HEK293 (cell line): ENCODE results near the gene SIAH2.

Experiments
- CTCF ChIA-PET: fragments of 350-600 bp; formaldehyde crosslinking; extraction: SDS; loops from one replicate; lab custom pipeline; 2021; ENCODE audit warnings: antibody characterized with exemption; lab: Yijun Ruan, JAX
- POLR2A ChIA-PET: fragments of 300-600 bp; formaldehyde crosslinking; extraction: SDS; loops from one replicate; lab custom pipeline; 2020; ENCODE audit warnings: antibody characterized with exemption, inconsistent platforms; lab: Yijun Ruan, JAX
- H3K27ac ChIP-seq: fragments of 200-500 bp; sonication (Bioruptor generic); 2 replicates; pipeline ENCODE4 v1.5.1; 2014; ENCODE audit warnings: low read depth, low read length, control low read depth, inconsistent platforms; ENCODE audit errors: extremely low read depth
- H3K36me3 ChIP-seq, 2 experiments: fragments of 200-500 bp in 1 of 2; sonication (Bioruptor generic) in 1 of 2; 1 replicate in 1 of 2; 2 replicates in 1 of 2; pipeline ENCODE4 v1.5.1; 2014 to 2017; ENCODE audit warnings: inconsistent platforms in 2 of 2, low read length in 2 of 2; ENCODE audit not compliant: control insufficient read depth in 2 of 2, insufficient read depth in 1 of 2
- H3K4me1 ChIP-seq: fragments of 200-500 bp; sonication (Bioruptor generic); 2 replicates; pipeline ENCODE4 v1.5.1; 2014; ENCODE audit warnings: mild to moderate bottlenecking, low read length, inconsistent platforms; ENCODE audit not compliant: control insufficient read depth, insufficient read depth
- H3K4me3 ChIP-seq: 2 replicates; pipeline ENCODE4 v1.5.1; 2011; ENCODE audit warnings: low read depth, mild to moderate bottlenecking, control low read depth, low read length, moderate library complexity
- H3K9me3 ChIP-seq: fragments of 200-500 bp; sonication (Bioruptor generic); 2 replicates; pipeline ENCODE4 v1.5.1; 2014; ENCODE audit warnings: low read depth, low read length, inconsistent platforms; ENCODE audit not compliant: control insufficient read depth, insufficient read depth
- GFI1B ChIP-seq: fragments of 450-650 bp; formaldehyde crosslinking; IDR thresholded peaks from 2 replicates; pipeline ENCODE4 v1.5.1; 2016; ENCODE audit warnings: missing biosample characterization, missing genetic modification characterization
- GLI4 ChIP-seq: fragments of 450-650 bp; formaldehyde crosslinking; IDR thresholded peaks from 2 replicates; pipeline ENCODE4 v1.5.1; 2016; ENCODE audit warnings: missing biosample characterization, missing genetic modification characterization
- KLF10 ChIP-seq: fragments of 450-650 bp; IDR thresholded peaks from 2 replicates; pipeline ENCODE4 v1.5.1; 2018; ENCODE audit warnings: missing biosample characterization, mild to moderate bottlenecking, missing genetic modification characterization
- SALL2 ChIP-seq: fragments of 450-650 bp; formaldehyde crosslinking; IDR thresholded peaks from 2 replicates; pipeline ENCODE4 v1.5.0; 2017; ENCODE audit warnings: missing biosample characterization, mild to moderate bottlenecking, missing genetic modification characterization, borderline replicate concordance
- ZBTB48 ChIP-seq: fragments of 450-650 bp; formaldehyde crosslinking; IDR thresholded peaks from 2 replicates; pipeline ENCODE4 v1.5.1; 2016; ENCODE audit warnings: missing biosample characterization, missing genetic modification characterization
- ZNF146 ChIP-seq: fragments of 450-650 bp; formaldehyde crosslinking; IDR thresholded peaks from 2 replicates; pipeline ENCODE4 v1.5.1; 2016; ENCODE audit warnings: missing biosample characterization, missing genetic modification characterization
- ZNF280D ChIP-seq: fragments of 450-650 bp; formaldehyde crosslinking; IDR thresholded peaks from 2 replicates; pipeline ENCODE4 v1.5.1; 2016; ENCODE audit warnings: missing biosample characterization, missing genetic modification characterization
- ZNF335 ChIP-seq: fragments of 450-650 bp; formaldehyde crosslinking; conservative IDR thresholded peaks from 2 replicates; pipeline ENCODE4 v1.5.1; 2016; ENCODE audit warnings: missing biosample characterization, missing genetic modification characterization
- ZNF391 ChIP-seq: fragments of 450-650 bp; formaldehyde crosslinking; IDR thresholded peaks from 2 replicates; pipeline ENCODE4 v1.5.1; 2016; ENCODE audit warnings: low read depth, missing biosample characterization, missing genetic modification characterization, borderline replicate concordance
- ZNF404 ChIP-seq: fragments of 450-650 bp; formaldehyde crosslinking; IDR thresholded peaks from 2 replicates; pipeline ENCODE4 v1.5.1; 2017; ENCODE audit warnings: missing biosample characterization, missing genetic modification characterization
- ZNF416 ChIP-seq: fragments of 450-650 bp; formaldehyde crosslinking; IDR thresholded peaks from 2 replicates; pipeline ENCODE4 v1.5.1; 2016; ENCODE audit warnings: missing biosample characterization, missing genetic modification characterization
- ZNF558 ChIP-seq: fragments of 450-650 bp; formaldehyde crosslinking; IDR thresholded peaks from 2 replicates; pipeline ENCODE4 v1.5.1; 2016; ENCODE audit warnings: missing biosample characterization, missing genetic modification characterization
- ZNF623 ChIP-seq: fragments of 450-650 bp; formaldehyde crosslinking; IDR thresholded peaks from 2 replicates; pipeline ENCODE4 v1.5.1; 2016; ENCODE audit warnings: missing biosample characterization, missing genetic modification characterization
- ZNF654 ChIP-seq: fragments of 450-650 bp; formaldehyde crosslinking; IDR thresholded peaks from 2 replicates; pipeline ENCODE4 v1.5.1; 2016; ENCODE audit warnings: low read depth, missing biosample characterization, missing genetic modification characterization
- ZNF747 ChIP-seq: fragments of 450-650 bp; formaldehyde crosslinking; IDR thresholded peaks from 2 replicates; pipeline ENCODE4 v1.5.1; 2016; ENCODE audit warnings: missing biosample characterization, missing genetic modification characterization
- ZNF776 ChIP-seq: fragments of 450-650 bp; formaldehyde crosslinking; IDR thresholded peaks from 2 replicates; pipeline ENCODE4 v1.5.0; 2017; ENCODE audit warnings: missing biosample characterization, missing genetic modification characterization, borderline replicate concordance
- ZNF791 ChIP-seq: fragments of 450-650 bp; formaldehyde crosslinking; IDR thresholded peaks from 2 replicates; pipeline ENCODE4 v1.5.1; 2016; ENCODE audit warnings: missing biosample characterization, missing genetic modification characterization
- ZNF837 ChIP-seq: fragments of 450-650 bp; formaldehyde crosslinking; IDR thresholded peaks from 2 replicates; pipeline ENCODE4 v1.5.1; 2016; ENCODE audit warnings: missing biosample characterization, missing genetic modification characterization
- ZNF843 ChIP-seq: fragments of 450-650 bp; formaldehyde crosslinking; IDR thresholded peaks from 2 replicates; pipeline ENCODE4 v1.5.1; 2016; ENCODE audit warnings: missing biosample characterization, missing genetic modification characterization
- TF ChIP-seq, protein P1 (sequence below): fragments of 450-650 bp; formaldehyde crosslinking; IDR thresholded peaks from 2 replicates; pipeline ENCODE4; 2016; ENCODE audit warnings: missing biosample characterization, missing genetic modification characterization
- TF ChIP-seq, protein P2 (sequence below): fragments of 450-650 bp; formaldehyde crosslinking; IDR thresholded peaks from 2 replicates; pipeline ENCODE4 v1.5.1; 2016; ENCODE audit warnings: missing biosample characterization, missing genetic modification characterization
- TF ChIP-seq, protein P3 (sequence below): fragments of 450-650 bp; formaldehyde crosslinking; IDR thresholded peaks from 2 replicates; pipeline ENCODE4 v1.5.1; 2016; ENCODE audit warnings: missing biosample characterization, missing genetic modification characterization

Gene SIAH2

DNA sequence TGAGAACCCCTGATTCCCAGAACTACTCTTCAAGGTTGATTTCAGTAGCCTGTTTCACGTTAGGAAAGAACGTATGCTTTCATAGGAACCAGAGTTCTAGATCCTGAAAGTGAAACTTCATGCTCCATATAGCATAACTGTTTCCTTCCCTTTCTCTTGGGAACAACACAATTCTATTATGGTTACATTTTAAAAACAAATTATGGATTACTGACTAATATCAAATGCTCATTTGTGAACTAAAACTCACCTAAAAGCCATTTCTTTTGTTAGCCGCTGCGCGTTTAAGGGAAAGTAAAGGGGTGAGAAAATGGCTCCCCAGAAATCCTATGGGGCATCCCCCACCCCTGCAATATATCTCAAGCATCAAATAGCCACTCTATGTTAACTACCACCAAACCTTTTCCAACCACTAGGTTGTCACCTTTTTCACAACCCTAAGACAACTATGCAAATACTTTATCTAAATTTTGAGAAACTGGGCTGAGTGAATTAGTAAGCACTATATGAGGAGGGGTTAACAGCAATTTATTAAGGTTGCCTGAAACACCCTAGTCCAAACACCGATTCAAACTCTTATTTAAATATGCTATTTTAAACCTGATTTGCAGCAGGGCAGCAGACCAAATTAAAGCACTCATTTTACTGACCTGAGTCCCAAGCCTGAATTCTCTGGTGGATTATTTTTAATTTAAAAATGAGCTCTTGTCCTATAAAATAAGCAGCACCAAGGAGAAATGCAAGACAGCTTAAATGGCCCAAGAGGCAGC is 2.4 kb downstream of the SIAH2 start:
- H3K9me3 ChIP-seq = no peaks in the 10 kb centered on the region
- ChIA-PET POLR2A (no interaction called here), CTCF (interaction anchor here (1.2 kb wide), 1 partner anchor 27 kb away, joined by 3 read pairs; no protein-coding TSS in a partner anchor)
- TF ChIP-seq ZNF623 (tag by site-specific recombination) (no peak), ZBTB48 (tag by site-specific recombination) (no peak), ZNF654 (tag by site-specific recombination) (no peak)
- H3K36me3 ChIP-seq = peaks cover 0 to 10% of the 10 kb centered on the region in 2 experiments; a peak in 1 of 3 replicates
- H3K27ac ChIP-seq = no peak overlapping the region
- peak overlapping the region; percentile 70 for H3K4me3 ChIP-seq
- no peaks in the 10 kb centered on the region; the same call in 1 of the 2 replicates for H3K4me1 ChIP-seq

DNA sequence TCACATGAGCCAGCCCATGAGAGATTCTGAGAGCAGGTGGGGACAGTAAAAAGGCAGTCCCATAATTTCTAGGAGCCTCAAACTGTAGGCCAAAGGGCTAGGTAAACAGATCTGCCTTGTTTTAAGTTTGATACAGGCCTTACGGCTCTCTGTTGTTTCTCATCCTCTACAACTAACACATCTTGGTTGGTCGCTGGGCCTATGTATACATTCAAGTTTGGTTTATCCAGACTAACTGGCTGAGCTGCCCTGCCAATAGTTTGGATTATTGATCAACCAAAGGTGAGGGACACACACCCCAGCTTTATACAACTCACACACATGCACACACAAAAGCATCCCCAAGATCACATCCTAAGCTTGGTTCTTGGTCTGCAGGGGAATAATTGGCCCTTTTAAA is 3.0 kb downstream of the SIAH2 start:
- ChIA-PET CTCF (interaction anchor here (0.6 to 0.7 kb wide), 2 partner anchors 28 to 39 kb away, joined by 3 read pairs; no protein-coding TSS in a partner anchor), POLR2A (no interaction called here)
- TF ChIP-seq GFI1B (no peak), ZNF146 (tag by site-specific recombination) (no peak), ZNF280D (no peak), ZNF335 (tag by site-specific recombination) (no peak), ZNF747 (tag by site-specific recombination) (no peak)
- TF ChIP-seq, protein P1, sequence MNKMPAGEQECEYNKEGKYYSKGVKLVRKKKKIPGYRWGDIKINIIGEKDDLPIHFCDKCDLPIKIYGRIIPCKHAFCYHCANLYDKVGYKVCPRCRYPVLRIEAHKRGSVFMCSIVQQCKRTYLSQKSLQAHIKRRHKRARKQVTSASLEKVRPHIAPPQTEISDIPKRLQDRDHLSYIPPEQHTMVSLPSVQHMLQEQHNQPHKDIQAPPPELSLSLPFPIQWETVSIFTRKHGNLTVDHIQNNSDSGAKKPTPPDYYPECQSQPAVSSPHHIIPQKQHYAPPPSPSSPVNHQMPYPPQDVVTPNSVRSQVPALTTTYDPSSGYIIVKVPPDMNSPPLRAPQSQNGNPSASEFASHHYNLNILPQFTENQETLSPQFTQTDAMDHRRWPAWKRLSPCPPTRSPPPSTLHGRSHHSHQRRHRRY (tag by site-specific recombination) = no peak
- TF ChIP-seq, protein P2, sequence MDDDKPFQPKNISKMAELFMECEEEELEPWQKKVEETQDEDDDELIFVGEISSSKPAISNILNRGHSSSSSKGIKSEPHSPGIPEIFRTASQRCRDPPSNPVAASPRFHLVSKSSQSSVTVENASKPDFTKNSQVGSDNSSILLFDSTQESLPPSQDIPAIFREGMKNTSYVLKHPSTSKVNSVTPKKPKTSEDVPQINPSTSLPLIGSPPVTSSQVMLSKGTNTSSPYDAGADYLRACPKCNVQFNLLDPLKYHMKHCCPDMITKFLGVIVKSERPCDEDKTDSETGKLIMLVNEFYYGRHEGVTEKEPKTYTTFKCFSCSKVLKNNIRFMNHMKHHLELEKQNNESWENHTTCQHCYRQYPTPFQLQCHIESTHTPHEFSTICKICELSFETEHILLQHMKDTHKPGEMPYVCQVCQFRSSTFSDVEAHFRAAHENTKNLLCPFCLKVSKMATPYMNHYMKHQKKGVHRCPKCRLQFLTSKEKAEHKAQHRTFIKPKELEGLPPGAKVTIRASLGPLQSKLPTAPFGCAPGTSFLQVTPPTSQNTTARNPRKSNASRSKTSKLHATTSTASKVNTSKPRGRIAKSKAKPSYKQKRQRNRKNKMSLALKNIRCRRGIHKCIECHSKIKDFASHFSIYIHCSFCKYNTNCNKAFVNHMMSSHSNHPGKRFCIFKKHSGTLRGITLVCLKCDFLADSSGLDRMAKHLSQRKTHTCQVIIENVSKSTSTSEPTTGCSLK (tag by site-specific recombination) = no peak
- TF ChIP-seq, all 188 proteins: peak for 0
- no peaks in the 10 kb centered on the region; the same call in 1 of the 2 replicates for H3K4me1 ChIP-seq
- no peaks in the 10 kb centered on the region for H3K9me3 ChIP-seq
- no peak overlapping the region for H3K27ac ChIP-seq
- H3K36me3 ChIP-seq = peaks cover 0 to 10% of the 10 kb centered on the region in 2 experiments; a peak in 1 of 3 replicates
- H3K4me3 ChIP-seq = no peak overlapping the region

DNA sequence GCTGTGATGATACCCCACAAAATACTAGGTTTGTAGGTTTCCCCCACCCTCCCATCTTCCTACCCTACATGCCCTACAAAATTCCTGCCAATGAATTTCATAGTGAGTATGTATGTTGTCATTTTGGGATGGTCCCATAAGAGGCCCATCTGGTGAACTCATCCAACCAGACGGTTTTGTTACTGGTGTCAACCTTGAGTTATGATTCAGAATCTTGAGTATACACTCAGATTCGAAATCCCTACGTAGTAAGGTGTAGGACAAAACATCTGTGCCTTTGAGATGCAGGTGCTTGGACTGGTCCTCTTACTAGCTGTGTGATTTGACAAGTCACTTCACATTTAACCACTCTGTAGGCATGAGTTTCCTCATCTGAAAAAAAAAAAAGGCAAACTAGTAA is 3.6 kb downstream of the SIAH2 start:
- Histone ChIP-seq H3K4me1 (no peaks in the 10 kb centered on the region; the same call in 1 of the 2 replicates), H3K27ac (no peak overlapping the region), H3K36me3 (peaks cover 0 to 10% of the 10 kb centered on the region in 2 experiments; a peak in 1 of 3 replicates), H3K9me3 (no peaks in the 10 kb centered on the region), H3K4me3 (no peak overlapping the region)
- ChIA-PET CTCF (interaction anchor here (0.6 to 1.1 kb wide), 4 partner anchors 29 to 230 kb away, joined by 3 to 5 read pairs (median 4); no protein-coding TSS in a partner anchor), POLR2A (interaction anchor here (0.7 kb wide), 1 partner anchor 16 kb away, joined by 3 read pairs; no protein-coding TSS in a partner anchor)
- no peak for TF ChIP-seq KLF10 (tag by site-specific recombination)
- TF ChIP-seq ZNF391 (tag by site-specific recombination) = no peak
- TF ChIP-seq ZNF791 (tag by site-specific recombination) = no peak
- TF ChIP-seq, protein P3, sequence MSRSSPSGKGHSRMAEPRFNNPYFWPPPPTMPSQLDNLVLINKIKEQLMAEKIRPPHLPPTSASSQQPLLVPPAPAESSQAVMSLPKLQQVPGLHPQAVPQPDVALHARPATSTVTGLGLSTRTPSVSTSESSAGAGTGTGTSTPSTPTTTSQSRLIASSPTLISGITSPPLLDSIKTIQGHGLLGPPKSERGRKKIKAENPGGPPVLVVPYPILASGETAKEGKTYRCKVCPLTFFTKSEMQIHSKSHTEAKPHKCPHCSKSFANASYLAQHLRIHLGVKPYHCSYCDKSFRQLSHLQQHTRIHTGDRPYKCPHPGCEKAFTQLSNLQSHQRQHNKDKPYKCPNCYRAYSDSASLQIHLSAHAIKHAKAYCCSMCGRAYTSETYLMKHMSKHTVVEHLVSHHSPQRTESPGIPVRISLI = no peak
- no peak for TF ChIP-seq ZNF558 (tag by site-specific recombination)
- no peak for TF ChIP-seq ZNF416 (tag by site-specific recombination)
- TF ChIP-seq ZNF776 (tag by site-specific recombination) = no peak
- no peak for TF ChIP-seq ZNF843 (tag by site-specific recombination)
- TF ChIP-seq ZNF404 (tag by site-specific recombination) = no peak
- TF ChIP-seq, protein P1 (tag by site-specific recombination) = no peak
- TF ChIP-seq GLI4 = no peak
- TF ChIP-seq SALL2 = no peak
- TF ChIP-seq ZNF837 = no peak
